ENCODE data around the gene TMOD1.
"Not testable (repeated sequence)": the region's sequence is repeated elsewhere in the genome, so short reads cannot be mapped to it uniquely, and the experiment has no call there.

The TMOD1 gene

DNA sequence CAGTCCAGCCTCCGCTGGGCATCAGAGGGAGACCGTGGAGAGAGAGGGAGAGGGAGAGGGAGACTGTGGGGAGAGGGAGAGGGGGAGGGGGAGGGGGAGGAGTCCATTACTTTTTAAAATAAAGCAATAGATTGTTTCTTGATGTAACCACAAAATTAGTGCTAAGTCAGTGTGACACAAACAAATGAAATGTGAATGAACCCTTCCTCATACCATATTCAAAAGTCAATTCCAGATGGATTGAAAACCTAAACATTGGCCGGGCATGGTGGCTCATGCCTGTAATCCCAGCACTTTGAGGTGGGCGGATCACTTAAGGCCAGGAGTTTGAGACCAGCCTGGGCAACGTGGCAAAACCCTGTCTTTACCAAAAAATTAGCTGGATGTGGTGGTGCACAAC lies 2.6 kb upstream of the TMOD1 start:
- DNase-seq (ENCODE audit: low read depth), result not testable (repeated sequence)

DNA sequence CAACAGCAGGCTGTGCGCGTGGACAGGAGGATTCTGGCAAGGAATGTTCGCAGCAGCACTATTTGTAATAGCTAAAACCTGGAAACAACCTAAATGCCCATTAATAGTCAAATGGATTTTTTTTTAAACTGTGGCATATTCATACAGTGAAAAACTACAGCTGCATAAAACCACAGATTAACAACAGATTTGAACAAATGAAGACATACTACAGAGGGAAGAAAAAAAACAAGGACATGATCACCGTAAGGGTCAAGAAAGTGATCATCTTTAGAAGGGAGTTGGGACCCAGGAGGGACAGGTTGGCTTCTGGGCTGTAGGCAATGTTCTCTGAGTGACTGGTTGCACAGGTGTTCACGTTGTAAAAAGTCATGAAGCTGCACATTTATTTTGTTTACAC lies 1.2 kb upstream of the TMOD1 start:
- DNase-seq (ENCODE audit: low read depth), result no peak

DNA sequence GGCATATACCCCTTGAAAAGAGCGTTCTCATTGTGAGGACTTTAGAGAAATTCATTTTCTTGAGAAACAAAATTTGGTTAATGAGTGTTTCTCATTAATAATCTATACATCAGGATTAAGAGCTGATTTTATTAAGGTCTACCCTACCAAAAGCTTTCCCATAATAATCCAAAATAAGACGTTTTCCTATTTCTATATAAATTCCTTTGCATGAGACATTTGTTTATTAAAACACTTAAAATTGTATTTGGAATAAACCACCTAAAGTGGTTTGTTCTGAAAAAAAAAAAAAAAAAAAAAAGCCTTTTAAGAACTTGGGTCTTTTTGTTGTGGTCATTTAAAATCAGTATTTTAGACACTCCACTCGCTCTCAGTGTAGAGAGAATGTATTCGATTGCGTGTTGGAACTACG lies 695 bp upstream of the TMOD1 start:
- no peak for DNase-seq (ENCODE audit: low read depth)

GRCh38 chr9:97501972-97502221 lies 431 bp downstream of the TMOD1 start:
- DNase-seq (ENCODE audit: low read depth), result no peak

GRCh38 chr9:97502222-97502983 lies 937 bp downstream of the TMOD1 start:
- no peak for DNase-seq (ENCODE audit: low read depth)

GRCh38 chr9:97502984-97503861 lies 1.8 kb downstream of the TMOD1 start:
- DNase-seq (ENCODE audit: low read depth), result no peak

DNA sequence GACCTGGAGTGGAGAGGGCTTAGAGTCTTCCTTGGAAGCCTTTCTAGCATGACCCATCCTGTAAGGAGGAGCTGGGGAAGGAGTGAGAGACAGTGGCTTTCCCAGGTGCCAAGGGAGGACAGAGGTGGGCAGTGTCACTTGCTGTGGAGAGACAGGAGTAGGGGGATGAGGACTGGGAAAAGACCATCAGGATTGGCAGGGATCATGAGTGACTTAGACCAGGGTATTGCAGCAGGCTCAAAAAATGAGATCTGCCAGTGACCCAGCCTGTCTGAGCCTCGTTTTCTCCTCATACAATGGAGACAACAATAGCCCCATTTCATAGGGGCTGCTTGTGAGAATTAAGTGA lies 2.4 kb downstream of the TMOD1 start:
- DNase-seq (ENCODE audit: low read depth), result no peak

GRCh38 chr9:97504381-97505216 lies 3.1 kb downstream of the TMOD1 start:
- DNase-seq (ENCODE audit: low read depth), result no peak

GRCh38 chr9:97505845-97506244 lies 4.4 kb downstream of the TMOD1 start:
- DNase-seq (ENCODE audit: low read depth), result no peak

GRCh38 chr9:97506306-97506705 lies 4.8 kb downstream of the TMOD1 start:
- DNase-seq (ENCODE audit: low read depth), result no peak

GRCh38 chr9:97506787-97507186 lies 5.3 kb downstream of the TMOD1 start:
- DNase-seq (ENCODE audit: low read depth), result no peak

GRCh38 chr9:97507428-97507984 lies 6.0 kb downstream of the TMOD1 start:
- DNase-seq (ENCODE audit: low read depth), result no peak

DNA sequence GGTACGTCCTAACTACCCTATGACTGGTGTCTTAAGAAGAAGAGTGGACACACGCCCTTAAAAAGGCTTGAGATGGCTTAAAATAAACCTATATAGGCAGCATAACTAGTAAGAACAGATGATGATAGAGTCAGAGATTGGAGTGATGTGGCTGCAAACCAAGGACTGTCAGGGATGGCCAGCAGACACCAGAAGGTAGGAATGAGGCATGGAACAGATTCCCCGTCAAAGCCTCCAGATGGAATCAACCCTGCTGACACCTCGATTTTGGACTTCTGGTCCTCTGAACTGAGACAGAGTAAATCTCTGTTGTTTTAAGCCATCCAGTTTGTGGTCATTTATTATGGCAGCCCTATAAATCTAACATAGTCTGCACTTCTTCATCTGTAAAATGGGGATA lies 7.4 kb downstream of the TMOD1 start:
- DNase-seq (ENCODE audit: low read depth), result no peak

GRCh38 chr9:97510797-97511654 lies 9.6 kb downstream of the TMOD1 start:
- DNase-seq (ENCODE audit: low read depth), result no peak

GRCh38 chr9:97511655-97512427 lies 10.4 kb downstream of the TMOD1 start:
- no peak for DNase-seq (ENCODE audit: low read depth)

- DNase-seq (ENCODE audit: low read depth), result no peak
Measured at GRCh38 chr9:97512966-97513560, 11.6 kb downstream of the TMOD1 start.

DNA sequence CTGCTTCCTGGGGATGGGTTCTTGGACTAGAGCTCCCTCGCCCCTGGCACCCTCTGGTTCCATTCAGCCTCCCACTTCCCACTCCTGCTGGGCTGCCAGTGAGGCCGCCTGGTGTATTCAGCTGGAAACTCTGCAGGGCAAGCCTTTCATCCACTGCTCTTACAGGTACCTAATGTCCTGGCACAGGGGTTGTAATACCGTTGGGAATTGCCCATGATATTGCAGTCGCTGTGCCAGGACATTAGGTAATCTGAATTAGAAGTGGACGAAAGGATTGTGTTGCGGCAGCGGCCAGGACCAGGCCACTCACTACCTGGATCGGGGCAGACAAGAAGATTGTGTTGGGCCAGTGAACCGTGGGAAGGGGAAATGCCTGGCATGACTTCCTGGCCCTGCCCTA lies 13.1 kb downstream of the TMOD1 start:
- no peak for DNase-seq (ENCODE audit: low read depth)

DNA sequence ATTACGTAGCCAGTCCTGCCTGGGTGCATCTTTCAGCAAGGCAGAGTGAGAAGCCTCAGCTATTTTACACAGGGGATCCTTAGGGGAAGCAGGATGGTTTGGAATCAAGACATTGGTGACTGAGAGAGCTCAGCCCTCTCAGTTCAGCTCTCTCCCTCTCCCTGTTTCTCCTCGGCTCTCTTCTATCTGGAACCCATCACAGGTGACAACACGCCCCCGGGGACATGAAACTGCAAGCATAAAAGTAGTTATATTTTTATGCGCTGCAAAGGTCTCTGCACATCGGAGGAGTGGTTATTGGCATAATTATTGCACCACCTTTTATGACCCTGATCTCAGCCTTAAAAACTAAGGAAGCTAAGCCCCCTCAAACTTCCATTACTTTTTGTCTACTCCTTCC lies 14.2 kb downstream of the TMOD1 start:
- DNase-seq (ENCODE audit: low read depth), result no peak

DNA sequence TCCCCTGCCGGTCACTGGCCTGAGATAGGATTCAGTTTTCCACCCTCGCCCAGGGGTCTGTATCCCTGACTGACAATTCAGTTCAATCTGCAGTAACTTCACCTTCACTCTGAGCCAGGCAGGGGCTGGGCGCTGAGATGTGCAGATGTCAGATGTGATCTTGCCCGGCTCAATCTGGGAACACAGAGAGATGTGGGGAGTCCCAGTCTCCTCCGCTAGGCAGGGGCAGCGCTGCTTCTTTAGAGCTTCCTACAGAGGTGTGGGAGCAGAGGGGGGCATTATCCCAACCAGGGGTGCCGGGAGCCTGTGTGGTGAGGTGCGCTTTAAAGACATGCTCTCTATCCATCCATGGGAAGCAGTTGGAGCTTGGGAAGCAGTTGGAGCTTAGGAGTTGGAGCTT lies 14.6 kb downstream of the TMOD1 start:
- DNase-seq (ENCODE audit: low read depth), result no peak

DNA sequence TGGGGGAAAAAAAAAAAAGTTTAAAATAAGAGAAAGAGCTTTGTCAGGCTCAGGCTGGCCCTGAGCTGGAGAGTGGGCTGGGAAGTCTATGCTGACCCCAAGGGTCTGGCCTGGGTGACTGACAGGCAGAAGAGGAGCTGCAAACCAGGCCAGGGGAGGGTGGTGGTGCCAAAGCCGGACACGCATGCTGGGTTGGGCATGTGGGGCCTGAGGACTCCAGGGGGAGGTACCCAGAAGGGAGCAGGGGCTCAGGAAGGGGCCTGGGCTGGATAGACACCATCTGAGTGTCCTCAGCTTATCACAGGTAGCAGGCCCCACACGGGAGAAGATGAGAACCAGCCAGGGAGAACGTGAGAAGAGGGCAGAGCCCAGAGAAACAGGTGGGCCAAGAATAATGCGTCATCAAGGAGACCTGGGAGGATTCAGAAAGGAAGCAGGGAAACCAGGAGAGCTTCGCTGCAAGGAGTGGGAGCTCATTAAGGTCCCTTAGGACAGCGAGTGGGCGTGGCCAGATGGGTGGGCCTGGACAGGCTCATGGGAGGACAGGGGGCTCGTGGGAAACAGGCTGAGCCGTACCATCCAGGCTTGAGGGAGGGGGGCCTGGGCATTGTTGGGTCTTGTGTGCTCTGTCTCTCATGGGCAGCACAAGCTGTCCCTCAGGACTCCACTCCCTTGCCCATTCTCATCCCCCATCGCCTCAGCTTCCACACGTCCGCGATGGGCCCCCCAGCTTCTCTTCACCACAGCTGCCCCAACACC lies 16.0 kb downstream of the TMOD1 start:
- DNase-seq (ENCODE audit: low read depth), result no peak

All from stimulated activated CD8-positive, alpha-beta memory T cell treated with anti-CD3 and anti-CD28 coated beads, Interleukin-15, amount 100 ng/mL, for 1 hour (primary cell).